ENCODE data around the gene ARMC7. TPM values are rescaled to one million over a fixed set of nuclear protein-coding genes. Genes with fewer than 3 reads are reported as not detected.
A peak's percentile ranks its signal among the peaks of the same experiment; 100 is the strongest.

Gene ARMC7
- total RNA-seq, 1 donor from 2014 or later: 3.2 TPM

GRCh38 chr17:75115555-75115954 is 5.8 kb downstream of the ARMC7 start:
- no peak for DNase-seq (ENCODE audit: low read depth)
- TF ChIP-seq, protein P1, sequence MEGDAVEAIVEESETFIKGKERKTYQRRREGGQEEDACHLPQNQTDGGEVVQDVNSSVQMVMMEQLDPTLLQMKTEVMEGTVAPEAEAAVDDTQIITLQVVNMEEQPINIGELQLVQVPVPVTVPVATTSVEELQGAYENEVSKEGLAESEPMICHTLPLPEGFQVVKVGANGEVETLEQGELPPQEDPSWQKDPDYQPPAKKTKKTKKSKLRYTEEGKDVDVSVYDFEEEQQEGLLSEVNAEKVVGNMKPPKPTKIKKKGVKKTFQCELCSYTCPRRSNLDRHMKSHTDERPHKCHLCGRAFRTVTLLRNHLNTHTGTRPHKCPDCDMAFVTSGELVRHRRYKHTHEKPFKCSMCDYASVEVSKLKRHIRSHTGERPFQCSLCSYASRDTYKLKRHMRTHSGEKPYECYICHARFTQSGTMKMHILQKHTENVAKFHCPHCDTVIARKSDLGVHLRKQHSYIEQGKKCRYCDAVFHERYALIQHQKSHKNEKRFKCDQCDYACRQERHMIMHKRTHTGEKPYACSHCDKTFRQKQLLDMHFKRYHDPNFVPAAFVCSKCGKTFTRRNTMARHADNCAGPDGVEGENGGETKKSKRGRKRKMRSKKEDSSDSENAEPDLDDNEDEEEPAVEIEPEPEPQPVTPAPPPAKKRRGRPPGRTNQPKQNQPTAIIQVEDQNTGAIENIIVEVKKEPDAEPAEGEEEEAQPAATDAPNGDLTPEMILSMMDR (IDR thresholded peaks at IDR 0.05; ENCODE audit: insufficient read depth, low read length, severe bottlenecking): no peak
- FAIRE-seq: no peak

DNA sequence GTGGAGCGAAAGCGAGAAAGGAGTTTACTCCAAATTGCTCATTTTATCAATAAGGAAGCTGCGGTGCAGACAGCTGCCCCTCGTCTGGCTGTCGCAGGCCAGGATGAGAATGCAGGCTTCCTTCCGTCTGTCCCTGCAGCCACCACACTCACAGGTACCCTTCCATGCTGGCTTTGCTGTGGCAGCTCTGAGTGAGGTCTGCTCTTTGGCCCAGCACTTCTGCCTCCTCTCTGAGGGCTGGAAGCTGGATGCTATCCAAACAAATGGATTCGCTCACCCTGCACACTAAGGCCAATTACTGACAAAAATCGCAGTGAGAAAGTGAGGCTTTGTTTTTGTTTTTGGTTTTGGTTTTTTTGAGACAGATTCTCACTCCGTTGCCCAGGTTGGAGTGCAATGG is 7.0 kb downstream of the ARMC7 start:
- H3K36me3 ChIP-seq (ENCODE audit: control insufficient read depth, insufficient read depth, low read length): no peaks in the 10 kb centered on the region
- H3K4me3 ChIP-seq (ENCODE audit: low read depth, low read length): no peak overlapping the region
- TF ChIP-seq, protein P1 (IDR thresholded peaks at IDR 0.05; ENCODE audit: insufficient read depth, low read length, severe bottlenecking): no peak
- no peak for FAIRE-seq
- no peak for DNase-seq (ENCODE audit: low read depth)
- no peaks in the 10 kb centered on the region for H3K27me3 ChIP-seq (ENCODE audit: control insufficient read depth, insufficient read depth, low read length)

More at GRCh38 chr17:75115555-75115954, 5.8 kb downstream of the ARMC7 start:
- no peaks in the 10 kb centered on the region for H3K36me3 ChIP-seq (ENCODE audit: control insufficient read depth, insufficient read depth, low read length)
- no peaks in the 10 kb centered on the region for H3K27me3 ChIP-seq (ENCODE audit: control insufficient read depth, insufficient read depth, low read length)
- no peak overlapping the region for H3K4me3 ChIP-seq (ENCODE audit: low read depth, low read length)

- DNase-seq (ENCODE audit: low read depth): no peak
- TF ChIP-seq, protein P1 (IDR thresholded peaks at IDR 0.05; ENCODE audit: insufficient read depth, low read length, severe bottlenecking): no peak
- Histone ChIP-seq H3K4me3 (ENCODE audit: low read depth, low read length) (no peak overlapping the region), H3K27me3 (ENCODE audit: control insufficient read depth, insufficient read depth, low read length) (no peaks in the 10 kb centered on the region), H3K36me3 (ENCODE audit: control insufficient read depth, insufficient read depth, low read length) (no peaks in the 10 kb centered on the region)
- FAIRE-seq: no peak
Observed at GRCh38 chr17:75118307-75118706, 8.5 kb downstream of the ARMC7 start.

DNA sequence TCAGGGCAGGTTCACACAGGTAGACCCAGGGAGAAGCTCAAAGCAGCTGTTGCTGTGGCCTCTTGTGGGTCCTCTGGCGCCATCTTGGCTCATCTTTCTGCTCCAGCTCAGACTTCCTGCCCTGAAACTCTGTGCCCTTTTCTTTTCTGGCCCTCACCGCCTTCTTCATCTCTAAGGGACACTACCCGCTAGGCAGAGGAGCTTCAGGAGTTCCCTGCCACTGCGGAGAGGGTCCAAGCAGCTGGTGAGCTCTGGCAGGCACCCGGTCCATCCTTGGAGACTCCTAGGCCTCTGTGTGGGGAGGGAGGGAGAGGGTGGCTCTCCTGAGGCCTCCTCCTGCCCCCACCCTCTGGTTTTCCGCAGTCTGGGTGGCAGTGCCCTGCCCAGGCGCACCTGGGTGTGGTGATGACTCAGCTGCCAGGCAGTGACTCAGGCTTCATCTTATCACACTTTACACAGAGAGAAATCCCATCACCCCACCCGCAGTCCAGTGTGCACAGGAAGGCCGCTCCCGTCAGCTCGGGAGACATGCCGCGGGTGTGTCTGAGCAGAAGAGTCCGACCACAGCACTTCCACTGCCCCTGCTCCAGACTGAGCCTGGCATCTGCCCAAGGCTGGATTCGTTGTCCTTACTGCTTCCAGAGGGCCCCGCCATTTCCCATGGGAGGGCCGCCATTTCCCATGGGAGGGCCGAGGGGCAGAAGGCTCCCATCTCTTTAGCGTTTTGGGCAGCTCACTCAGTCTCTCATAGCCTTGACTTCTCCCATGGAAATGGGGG is 14.5 kb downstream of the ARMC7 start:
- TF ChIP-seq, protein P1 (IDR thresholded peaks at IDR 0.05; ENCODE audit: insufficient read depth, low read length, severe bottlenecking): no peak
- peak; percentile 97 for DNase-seq (ENCODE audit: low read depth)
- H3K36me3 ChIP-seq (ENCODE audit: control insufficient read depth, insufficient read depth, low read length): no peaks in the 10 kb centered on the region
- H3K4me3 ChIP-seq (ENCODE audit: low read depth, low read length): no peak overlapping the region
- FAIRE-seq: peak; percentile 68
- no peaks in the 10 kb centered on the region for H3K27me3 ChIP-seq (ENCODE audit: control insufficient read depth, insufficient read depth, low read length)

DNA sequence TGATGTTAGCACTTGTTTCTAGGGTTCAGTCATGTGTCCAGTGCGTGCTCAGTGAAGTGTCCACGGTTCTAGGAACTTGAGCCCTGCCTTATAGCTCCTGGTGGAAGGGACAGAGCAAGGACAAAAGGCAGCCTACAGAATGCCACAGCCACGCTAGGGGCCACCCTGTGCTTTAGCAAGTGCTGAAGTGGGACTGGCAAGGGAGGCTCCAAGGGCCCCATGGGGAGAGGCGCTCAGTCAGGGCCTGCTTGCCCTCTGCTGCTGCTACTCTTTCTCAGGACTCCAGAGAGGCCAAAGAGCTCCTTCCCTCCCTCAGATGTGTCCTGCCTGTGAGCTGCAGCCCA is 15.0 kb downstream of the ARMC7 start:
- FAIRE-seq: no peak
- Histone ChIP-seq H3K27me3 (ENCODE audit: control insufficient read depth, insufficient read depth, low read length) (no peaks in the 10 kb centered on the region), H3K36me3 (ENCODE audit: control insufficient read depth, insufficient read depth, low read length) (peaks cover 1% of the 10 kb centered on the region), H3K4me3 (ENCODE audit: low read depth, low read length) (no peak overlapping the region)
- TF ChIP-seq, protein P1 (IDR thresholded peaks at IDR 0.05; ENCODE audit: insufficient read depth, low read length, severe bottlenecking): no peak
- no peak for DNase-seq (ENCODE audit: low read depth)

DNA sequence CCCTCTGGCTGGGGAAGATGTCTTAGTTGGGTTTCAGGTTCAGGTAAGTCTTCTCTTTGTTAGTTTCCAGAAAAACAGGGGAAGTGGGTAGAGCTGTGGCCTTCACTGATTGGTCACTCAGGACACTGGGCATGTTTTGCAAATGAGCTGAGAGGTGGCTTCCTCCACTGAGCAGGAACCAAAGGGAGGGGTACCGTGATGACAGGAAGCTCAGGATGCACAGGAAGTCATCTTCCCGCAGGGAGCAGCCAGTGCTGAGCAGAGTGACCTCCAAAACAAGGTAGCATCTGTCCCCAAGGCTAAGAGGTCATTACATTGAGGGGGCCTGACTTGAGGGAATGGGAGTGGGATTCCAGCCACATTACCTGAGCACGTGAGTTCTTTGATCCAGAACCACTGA is 16.2 kb downstream of the ARMC7 start:
- no peak for FAIRE-seq
- DNase-seq (ENCODE audit: low read depth): no peak
- H3K4me3 ChIP-seq (ENCODE audit: low read depth, low read length): no peak overlapping the region
- TF ChIP-seq, protein P1 (IDR thresholded peaks at IDR 0.05; ENCODE audit: insufficient read depth, low read length, severe bottlenecking): no peak
- H3K36me3 ChIP-seq (ENCODE audit: control insufficient read depth, insufficient read depth, low read length): peaks cover 4% of the 10 kb centered on the region
- H3K27me3 ChIP-seq (ENCODE audit: control insufficient read depth, insufficient read depth, low read length): no peaks in the 10 kb centered on the region
